Activated effector memory CD4-positive, alpha-beta T cell treated with anti-CD3 and anti-CD28 coated beads, Interleukin-2, amount 50 U/mL, for 16 hours (primary cell): ENCODE data around the gene ALDH4A1.

Experiments
- DNase-seq: peaks from one replicate; pipeline ENCODE4 v3.0.0-alpha.2; 2020

ALDH4A1 gene, protein sequence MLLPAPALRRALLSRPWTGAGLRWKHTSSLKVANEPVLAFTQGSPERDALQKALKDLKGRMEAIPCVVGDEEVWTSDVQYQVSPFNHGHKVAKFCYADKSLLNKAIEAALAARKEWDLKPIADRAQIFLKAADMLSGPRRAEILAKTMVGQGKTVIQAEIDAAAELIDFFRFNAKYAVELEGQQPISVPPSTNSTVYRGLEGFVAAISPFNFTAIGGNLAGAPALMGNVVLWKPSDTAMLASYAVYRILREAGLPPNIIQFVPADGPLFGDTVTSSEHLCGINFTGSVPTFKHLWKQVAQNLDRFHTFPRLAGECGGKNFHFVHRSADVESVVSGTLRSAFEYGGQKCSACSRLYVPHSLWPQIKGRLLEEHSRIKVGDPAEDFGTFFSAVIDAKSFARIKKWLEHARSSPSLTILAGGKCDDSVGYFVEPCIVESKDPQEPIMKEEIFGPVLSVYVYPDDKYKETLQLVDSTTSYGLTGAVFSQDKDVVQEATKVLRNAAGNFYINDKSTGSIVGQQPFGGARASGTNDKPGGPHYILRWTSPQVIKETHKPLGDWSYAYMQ

DNA sequence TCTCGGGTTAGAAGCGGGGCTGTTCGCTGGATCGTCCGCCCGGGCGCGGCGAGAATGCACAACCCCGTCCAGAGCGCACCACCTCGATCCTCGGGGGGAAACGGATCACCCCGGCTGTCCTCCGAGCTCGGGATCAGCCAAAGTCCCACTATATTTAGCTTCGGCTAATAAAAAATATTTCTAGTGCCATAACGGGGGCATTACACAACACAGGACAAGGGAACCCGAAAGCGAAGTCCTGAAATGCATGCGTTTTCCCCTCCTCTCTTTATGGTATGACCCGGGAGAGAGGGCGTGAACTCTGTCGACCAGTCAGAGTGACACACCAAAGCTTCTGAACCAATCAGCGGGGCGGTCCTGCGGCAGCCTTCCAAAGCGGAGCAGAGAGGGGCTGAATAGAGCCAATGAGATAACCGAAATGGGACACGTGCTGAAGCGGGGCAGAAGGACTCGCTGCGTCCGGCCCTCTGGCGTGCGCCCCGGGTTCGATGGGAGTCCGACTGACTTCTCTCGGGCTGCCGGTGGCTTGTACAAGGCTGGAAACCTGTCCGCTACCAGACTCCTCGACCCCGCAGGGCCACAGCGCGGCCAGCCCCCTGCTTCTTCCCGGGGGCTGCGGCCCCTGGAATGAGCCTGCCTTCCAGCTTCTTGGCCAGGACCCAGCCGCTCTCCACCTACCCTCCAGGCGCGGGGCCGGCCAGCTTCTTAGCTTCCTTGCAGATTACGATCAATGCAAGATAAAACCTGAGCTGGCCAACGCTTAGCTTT lies at the start of gene ALDH4A1:
Gene ALDH4A1, minus strand, starts transcription at position 33 of the 768 bp plus-strand sequence. Its CDS starts 32 bp downstream, at position 1.
- peak; percentile 97 for DNase-seq

DNA sequence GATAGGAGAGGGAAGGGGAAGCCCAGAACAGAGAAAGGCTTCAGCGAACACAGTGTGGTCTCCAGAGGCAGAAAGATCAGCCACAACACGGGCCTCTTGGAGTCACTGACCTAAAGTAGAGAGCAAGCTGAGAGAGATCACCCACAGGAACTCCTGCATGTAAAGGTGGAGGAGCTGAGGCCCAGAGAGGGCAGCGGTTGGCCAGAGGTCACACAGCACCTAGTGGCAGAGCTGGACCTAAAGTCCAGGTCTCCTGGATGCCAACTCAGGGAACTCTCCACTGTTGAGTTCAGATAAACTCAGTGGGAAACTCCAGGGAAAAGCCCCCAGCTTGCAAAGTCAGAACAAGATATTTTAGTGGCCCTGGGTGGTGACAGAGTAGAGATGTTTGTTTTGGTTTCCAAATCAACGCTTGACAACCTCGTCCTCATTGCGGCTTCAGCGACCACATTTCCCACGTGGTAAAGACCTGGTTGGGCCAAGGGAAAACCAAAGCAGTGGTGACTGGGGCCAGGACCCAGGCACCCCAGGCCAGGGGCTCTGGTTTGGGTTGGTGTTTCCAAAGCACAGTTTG lies 49.5 kb upstream of the ALDH4A1 start:
- peak; percentile 92 for DNase-seq

DNA sequence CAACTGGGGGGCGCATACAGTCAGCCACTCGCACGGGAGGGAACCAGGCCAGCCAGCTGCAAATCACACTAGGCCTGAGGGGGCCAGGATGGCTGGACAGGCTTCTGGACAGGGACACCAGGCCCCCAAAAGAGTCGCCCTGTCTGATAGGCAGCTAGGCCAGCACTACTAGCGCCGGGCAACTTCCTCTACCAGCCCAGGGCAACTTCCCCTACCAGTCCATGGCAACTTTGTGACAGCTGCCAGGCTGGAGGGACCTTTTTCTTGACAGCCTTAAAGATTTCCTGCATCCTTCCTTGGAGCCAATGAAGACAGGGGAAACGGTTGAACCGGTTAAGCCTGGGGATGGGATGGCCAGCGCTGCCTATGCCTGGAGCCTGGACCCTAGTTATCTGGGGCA lies 49.1 kb upstream of the ALDH4A1 start:
- peak; percentile 70 for DNase-seq

DNA sequence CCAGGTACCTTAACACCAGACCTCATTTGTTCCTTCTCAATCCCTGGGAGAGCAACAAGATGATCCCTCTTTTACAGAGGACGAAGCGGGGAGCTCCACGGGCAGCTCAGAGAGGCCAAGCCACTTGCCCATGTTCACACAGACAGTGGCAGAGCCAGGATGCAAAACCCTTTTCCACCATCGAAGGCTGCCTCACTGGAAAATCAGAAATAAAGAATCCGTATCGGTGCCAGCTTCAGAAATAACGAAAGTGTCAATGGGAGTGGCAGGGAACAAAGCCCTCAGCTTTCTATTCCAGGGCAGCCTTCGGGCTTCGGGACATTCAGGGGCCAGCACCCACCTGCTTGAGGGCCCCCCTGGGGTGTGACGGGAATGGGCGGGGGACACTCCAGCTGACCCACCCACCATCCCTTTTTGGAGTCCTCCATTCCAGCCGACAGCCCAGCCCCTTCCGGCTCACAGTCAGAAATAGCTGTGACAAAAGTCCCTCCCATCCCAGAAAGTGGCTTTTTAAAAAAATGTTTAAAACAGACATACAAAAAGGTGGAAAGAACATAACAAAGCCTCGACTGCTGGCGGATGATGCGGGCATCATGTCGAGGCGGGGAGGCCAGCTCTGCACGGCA lies 48.2 kb upstream of the ALDH4A1 start:
- peak; percentile 82 for DNase-seq

DNA sequence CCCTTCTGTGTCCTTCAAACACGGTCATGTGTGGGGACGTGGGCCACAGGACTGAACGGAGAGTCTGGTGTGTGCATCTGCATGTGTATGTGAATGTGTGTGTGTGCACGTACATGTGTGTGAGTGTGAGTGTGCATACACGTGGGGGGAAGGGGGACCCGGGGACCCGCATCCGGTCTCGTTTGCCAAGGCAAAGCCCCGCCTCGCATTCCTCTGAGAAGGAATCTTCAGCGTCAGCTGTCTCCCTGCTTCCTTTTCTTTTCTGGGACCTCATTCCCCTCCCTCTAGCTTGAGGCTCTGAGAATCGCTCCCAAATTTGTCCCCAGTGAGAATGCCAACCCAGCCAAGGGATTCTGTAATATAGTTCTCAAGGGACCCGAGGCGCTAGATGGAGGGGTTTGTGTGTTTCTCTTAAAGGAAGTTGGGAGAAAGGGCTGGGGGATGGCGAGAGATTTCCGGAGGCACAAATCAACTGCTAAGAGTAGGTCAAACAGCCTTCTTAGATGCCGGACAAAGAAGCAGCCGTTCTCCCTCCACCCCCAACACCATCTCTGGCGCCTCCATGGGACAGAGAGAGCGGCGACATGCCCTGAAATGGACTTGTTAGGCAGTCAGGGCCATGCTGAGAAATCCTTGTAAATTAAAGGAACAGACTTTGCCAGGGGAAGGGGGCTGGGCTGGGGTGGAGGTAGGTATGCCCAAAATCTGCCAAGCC lies 47.5 kb upstream of the ALDH4A1 start:
- DNase-seq, result peak; percentile 73

DNA sequence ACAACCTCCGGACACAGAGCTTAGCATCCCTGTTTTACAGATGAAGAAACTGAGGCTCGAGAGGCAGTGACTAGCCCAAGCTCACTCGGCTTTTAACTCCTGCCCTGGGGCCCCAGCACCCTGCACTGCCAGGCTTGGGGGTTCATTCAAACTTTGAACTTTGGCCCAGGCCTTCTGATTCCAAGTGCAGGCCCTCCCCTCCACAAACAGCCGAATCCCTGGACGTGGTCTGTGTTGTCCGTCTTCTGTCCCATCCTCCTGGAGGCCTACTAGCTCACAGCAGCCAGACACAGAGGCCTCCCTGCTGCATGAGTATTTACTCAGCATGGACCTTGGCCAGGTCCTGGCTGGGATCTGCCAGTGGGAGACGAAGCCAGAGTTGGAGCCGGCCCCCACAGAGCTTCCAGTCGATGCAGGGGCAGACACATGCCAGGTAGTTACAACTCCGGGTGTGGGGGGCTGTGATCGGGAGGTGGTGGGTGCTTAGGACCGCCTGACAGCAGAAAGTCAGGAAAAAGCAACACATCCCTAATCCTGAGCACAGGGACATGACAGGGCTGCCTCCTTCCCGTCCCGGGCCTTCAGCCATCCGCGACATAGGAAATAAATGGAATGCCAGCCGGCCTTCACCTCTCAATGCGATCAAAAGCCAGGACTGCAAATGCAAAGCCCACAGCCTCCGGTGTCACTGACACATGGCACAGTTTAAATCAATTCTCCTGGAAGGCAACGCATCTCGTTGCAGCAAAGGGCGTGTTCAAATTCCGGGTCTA lies 46.7 kb upstream of the ALDH4A1 start:
- DNase-seq, result no peak

DNA sequence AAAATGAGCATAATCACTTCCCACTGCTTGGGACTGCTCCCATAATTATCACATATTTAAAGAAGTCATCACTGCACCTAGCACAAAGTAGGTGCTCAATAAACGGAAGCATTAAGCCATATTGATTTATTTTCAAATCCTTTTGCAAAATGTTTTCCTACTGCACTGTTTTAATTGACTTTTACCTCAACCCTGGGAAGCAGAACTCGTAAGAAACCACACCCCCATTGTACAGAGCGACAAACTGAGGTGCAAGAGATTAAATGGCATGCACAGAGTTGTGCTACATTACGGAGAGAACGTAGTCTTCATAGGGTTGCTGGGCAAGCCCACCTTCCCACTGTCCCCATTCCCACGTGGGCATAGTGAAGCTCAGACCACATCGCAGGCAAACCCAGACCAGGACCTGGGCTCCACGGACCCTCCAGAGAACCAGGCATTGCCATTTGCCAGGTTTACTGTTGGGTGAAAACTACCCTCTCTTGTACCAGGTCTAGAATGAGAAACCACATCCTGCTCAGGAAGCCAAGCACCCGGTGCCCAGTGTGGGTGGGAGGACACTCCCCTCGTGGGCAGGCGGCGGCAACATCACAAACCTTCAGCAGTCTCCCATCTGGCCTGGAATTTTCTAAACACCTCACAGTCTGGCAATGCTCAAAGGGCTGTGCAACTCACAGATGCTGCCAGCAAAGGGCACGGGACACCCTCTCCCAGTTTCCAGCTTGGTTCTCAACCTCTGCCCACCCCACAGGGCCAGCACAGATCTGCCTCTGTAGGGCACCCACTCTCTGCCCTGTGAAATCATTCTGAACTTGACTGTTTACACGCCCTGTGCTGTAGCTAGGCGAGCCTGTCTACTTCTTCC lies 45.9 kb upstream of the ALDH4A1 start:
- peak; percentile 84 for DNase-seq

DNA sequence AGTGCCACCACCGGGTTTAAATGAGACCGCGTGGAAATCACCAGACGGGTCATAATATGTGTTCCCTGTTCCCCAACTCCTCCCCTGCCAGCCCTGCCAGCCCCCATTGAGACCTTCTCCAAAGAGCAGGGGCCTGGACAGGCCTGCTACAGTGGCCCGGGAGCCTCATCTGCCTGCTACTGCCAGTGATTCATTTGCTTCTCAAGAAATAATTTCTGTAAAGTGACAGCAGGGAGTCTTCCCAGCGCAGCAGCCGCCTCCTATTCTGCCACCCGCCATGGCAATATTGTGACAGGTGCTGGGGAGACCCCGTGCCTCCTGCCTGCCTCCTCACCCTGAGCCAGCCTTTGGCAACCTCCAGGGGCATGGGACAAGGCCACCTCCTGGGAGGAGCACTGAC lies 45.2 kb upstream of the ALDH4A1 start:
- no peak for DNase-seq

DNA sequence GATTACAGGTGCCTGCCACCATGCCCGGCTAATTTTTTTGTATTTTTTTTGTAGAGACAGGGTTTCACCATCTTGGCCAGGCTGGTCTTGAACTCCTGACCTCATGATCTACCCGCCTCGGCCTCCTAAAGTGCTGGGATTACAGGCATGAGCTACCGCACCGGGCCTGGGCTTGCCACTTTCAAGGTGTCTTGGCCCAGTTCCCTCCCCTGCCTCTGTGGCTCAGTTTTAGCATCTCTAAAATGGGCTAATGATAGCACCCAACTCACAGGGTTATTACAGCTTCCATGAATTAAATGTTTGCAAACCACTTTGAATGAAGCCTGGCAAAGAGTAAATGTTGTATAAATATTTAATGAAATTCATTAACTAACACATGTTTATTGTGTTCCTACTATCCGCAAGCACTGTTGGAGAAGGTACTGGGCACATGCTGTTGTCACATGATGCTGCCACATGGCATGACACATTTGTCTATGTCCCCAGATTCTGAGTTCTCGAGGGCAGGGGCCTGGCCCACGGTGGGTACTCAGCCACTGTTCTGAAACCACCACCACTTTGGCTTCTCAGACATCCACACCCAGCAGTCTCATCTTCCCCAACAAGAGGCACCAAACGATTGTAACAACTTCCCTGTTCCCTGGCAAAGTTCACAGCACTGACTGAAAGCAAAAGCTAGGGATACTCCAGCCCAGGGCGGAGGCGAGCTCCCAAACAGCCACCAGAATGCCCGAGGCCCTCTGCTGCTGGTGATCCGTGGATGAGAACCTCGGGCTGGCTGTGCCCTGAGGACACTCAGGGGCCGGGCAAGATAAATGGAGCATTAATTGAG lies 44.4 kb upstream of the ALDH4A1 start:
- DNase-seq, result no peak

DNA sequence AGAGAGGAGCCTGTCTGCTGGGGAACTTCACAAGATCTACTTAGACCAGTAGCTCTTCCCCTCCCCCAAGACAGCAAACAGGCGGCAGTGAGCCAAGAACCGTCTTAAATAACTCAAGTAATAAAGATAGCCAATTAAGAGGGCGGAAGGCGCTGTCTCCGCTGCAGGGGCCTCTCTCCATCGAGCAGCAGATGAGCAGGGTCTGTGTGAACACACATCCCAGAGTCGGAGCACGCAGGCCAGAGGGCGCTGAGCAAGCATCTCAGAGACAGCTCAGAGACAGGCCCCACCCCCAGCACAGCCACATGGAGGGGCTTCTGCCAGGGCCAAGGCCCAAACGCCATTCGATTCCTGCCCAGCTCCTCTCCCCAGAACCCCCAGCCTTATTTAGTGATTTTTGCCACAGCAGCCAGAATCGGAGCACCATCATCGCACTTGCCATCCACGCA lies 43.1 kb upstream of the ALDH4A1 start:
- no peak for DNase-seq

DNA sequence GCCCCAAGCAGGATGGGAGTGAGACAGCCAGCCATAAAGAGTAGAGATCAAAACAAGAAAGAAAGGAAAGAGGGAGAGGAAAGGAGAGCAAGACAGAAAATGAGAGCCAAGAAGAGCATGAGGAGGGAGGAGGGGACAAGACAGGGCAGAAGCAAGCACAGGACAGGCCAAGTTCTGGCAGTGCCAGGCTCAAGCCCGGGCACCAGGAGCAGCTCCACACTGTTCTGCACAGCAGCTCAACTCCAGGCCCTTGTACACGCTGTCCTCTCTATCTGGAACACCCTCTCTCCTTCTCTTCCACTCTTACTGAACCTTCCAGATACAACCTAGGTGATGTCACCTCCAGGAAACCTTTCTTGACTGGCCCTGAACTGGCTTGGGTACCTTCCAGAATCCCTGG lies 42.5 kb upstream of the ALDH4A1 start:
- no peak for DNase-seq

DNA sequence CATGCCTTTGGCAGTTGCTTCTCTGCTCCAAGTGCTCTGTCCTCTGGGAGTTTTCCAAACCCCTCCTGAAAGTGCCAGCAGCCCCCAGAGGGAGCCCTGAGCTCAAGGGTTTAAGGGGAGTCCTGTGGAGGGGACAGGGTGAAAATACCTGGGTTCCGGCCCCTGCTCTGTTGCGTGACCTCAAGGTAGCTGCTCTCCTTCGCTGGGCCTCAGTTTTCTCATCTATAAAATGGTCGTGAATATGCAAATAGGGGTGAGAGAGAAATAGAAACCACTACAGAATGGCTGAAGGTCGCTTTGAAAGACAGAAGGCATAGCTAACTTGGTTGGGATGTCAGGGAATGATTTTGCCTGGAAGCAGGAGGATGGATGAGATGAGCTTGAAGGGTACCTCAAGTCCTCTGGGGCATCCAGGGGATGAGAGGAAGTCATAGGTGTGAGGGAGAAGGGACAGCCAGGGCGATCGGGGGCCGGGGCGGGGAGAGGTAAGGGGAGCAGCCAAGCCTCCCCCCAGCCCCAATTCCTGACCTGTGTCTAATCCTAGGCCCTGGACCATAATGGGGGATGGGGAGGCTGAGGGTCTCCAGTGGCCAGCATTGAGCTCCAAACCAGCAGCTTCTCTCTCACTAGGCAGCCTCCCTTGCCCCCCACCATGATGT lies 41.7 kb upstream of the ALDH4A1 start:
- DNase-seq, result no peak

DNA sequence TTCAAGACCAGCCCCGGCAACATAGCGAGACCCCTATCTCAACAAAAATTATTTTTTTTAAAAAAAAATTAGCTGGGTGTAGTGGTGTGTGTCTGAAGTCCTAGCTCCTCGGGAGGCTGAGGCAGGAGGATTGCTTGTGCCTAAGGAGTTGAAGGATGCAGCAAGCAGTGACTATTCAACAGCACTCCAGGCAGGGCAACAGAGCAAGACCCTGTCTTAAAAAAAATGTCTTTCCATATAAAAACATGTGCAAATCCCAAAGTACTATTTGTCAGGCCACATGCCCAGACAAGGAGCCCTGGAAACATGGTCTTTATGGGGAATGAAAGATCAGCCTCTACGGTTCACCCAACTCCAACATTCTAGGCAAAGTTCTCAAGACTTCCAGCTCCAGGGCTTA lies 40.8 kb upstream of the ALDH4A1 start:
- DNase-seq, result no peak

DNA sequence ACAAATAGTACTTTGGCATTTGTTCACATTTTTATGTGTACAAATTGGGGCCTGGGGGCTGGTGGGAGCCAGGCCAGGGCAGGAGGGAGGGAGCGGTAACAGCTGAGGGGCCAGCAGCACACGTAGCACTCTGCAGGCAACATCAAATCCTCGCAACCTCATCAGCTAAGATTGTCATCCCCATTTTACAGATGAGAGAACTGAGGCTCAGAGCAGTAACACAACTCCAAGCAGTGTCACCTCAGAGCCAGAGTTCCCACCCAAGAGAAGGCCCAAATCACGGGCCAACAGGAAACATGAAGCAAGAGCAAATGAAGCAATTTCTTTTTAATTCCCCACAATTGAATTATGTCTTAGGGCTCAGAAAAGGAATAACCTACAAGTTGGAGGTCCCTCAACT lies 40.0 kb upstream of the ALDH4A1 start:
- no peak for DNase-seq

DNA sequence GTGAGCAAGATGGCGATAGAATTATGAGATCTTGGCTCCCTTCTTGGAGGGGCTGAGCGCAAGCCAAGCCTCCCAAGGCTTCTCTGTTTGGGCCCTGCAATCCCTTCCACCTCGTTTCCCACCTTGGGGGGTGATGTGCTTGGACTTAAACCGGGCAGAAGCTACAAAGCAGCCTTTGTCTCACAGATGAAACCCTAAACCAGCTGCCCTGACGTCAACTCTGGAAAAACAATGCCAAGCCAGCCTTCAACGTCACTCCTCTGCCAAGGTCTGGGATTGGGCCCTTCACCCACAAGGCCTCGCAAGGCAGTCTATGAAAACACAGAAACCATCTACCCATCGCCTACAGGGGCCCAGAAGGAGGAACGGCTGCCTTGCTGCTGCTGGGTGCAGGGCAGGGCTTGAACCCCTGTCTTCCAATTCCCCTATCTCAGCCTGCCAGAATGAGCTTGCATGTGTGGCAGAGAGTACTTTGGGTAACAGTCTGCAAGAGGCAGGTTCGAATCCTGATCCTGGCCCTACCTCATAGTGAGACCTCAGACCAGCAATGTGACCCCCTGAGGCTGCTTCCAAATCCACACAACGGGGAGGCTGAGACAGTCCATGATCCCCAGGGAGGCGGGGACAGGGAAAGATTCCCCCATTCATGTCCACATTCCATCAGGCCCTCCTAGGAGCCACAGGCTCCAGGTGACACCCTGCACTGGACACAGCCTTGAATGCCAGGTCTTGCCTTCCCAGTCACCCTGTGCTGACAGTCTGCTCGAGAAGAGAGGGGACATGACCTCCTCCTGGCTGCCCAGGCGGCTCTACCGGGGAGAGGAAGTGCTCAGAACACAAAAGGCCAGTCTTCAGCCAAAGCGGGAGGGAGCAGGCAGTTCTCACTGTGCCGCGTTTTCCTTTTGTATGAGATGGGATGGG lies 39.1 kb upstream of the ALDH4A1 start:
- no peak for DNase-seq

DNA sequence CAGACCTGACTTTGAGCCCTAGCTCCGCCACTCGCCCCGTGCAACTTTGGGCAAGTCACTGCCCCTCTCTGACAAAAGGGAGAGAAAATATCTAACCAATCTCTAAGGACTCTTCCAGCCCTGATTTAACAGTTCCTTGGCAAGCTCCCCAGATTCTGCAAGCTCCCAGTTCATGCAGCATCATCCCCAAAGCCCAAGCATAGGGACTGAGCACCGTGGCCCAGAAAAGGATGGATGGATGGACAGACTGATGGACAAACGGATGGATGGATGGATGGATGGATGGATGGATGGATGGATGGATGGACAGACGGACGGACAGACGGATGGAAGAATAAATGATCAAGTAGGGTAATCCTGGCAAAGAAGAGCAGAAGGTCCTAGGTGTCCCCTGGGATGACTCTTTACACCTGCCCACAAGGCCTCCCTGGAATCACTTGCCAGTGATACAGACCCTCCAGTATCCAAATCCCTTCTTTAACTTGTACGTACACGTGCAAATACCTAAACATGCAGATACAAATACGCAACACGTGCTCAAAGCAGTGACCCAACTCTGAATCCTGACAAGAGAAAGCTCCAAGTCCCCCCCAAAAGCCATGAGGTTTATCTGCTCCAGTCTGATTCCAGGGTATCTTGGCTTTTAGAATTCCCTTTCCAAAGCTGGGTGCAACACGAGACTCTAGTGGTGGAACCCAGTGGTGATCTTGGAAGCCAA lies 38.1 kb upstream of the ALDH4A1 start:
- DNase-seq, result no peak
